Measurements from ENCODE around the gene ARGLU1. TPM values are rescaled to one million over a fixed set of nuclear protein-coding genes. Genes with fewer than 3 reads are reported as not detected.

ARGLU1 gene
- total RNA-seq, 1 experiment from 2014 or later = 66.5 TPM

- H3K9me3 ChIP-seq (ENCODE audit: low read depth, low read length, poor library complexity, severe bottlenecking) = no peaks in the 10 kb centered on the region
- CTCF ChIA-PET = interaction anchor here (1.2 kb wide), 1 partner anchor 1124 kb away, joined by 4 read pairs; no protein-coding TSS in a partner anchor
- no peak overlapping the region for H3K27ac ChIP-seq (ENCODE audit: low read depth, low read length, poor library complexity, severe bottlenecking)
- no peaks in the 10 kb centered on the region for H3K36me3 ChIP-seq (ENCODE audit: insufficient read depth, low read length, poor library complexity, severe bottlenecking)
- POLR2A ChIA-PET (ENCODE audit: low non-redundant PET) = no interaction called here
- peaks cover 50% of the 10 kb centered on the region for H3K27me3 ChIP-seq (replicated peaks; ENCODE audit: insufficient read depth, low read depth, low read length, poor library complexity)
- peaks cover 4% of the 10 kb centered on the region for H3K4me1 ChIP-seq (ENCODE audit: insufficient read depth, low read length, poor library complexity, severe bottlenecking)
- peak; percentile 16 for DNase-seq (ENCODE audit: low spot score)
- no peak for TF ChIP-seq EZH2 (IDR thresholded peaks at IDR 0.05; ENCODE audit: borderline replicate concordance, low read depth, low read length, poor library complexity, severe bottlenecking)
- TF ChIP-seq, protein P1, sequence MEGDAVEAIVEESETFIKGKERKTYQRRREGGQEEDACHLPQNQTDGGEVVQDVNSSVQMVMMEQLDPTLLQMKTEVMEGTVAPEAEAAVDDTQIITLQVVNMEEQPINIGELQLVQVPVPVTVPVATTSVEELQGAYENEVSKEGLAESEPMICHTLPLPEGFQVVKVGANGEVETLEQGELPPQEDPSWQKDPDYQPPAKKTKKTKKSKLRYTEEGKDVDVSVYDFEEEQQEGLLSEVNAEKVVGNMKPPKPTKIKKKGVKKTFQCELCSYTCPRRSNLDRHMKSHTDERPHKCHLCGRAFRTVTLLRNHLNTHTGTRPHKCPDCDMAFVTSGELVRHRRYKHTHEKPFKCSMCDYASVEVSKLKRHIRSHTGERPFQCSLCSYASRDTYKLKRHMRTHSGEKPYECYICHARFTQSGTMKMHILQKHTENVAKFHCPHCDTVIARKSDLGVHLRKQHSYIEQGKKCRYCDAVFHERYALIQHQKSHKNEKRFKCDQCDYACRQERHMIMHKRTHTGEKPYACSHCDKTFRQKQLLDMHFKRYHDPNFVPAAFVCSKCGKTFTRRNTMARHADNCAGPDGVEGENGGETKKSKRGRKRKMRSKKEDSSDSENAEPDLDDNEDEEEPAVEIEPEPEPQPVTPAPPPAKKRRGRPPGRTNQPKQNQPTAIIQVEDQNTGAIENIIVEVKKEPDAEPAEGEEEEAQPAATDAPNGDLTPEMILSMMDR (conservative IDR thresholded peaks at IDR 0.05; ENCODE audit: low read depth, low read length) = no peak
- BruUV-seq (replicated peaks) = no TSS peak
- peak overlapping the region; percentile 51 for H3K4me3 ChIP-seq (ENCODE audit: low read depth, low read length, poor library complexity, severe bottlenecking)
- intact Hi-C loops (cut with micrococcal nuclease; ENCODE audit: unreplicated experiment) = loop anchor here (5.0 to 10.0 kb wide), 6 partner anchors 382 to 1963 kb away; no protein-coding TSS in a partner anchor
Measured at GRCh38 chr13:106534639-106535551, 33.0 kb downstream of the ARGLU1 start.

DNA sequence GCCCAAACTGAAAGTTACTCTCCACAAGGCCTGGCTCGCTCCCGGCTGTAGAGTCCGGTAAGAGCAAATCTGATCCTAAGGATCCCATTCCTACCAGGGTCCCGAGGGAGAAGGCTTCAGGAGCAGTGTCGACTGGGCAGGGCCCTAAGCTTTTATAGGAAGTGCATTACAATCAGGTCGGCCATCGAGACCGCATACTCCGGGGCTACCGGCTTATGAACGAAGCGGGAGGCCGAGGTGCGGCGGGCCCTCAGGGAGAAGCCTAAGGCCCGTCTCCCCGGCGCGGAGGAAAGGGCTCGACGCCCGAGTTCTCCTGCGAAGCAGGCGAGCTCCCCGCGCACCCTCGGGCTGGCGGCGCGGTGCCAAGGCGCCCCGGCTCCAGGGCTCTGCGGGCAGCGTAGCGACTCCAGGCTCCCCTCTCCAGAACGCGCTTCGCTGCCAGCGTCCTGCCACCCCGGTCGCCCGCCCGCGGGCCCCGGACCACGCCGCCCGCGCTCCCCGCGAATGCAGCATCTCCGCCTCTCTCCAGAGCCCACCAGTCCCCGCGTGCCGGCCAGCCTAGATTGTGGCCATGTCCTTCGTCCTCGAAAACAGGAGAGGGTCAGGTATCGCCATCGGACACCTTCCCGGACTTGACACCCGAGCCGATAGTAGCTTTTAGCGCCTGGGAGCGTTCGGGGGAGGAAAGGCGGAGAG is 33.8 kb downstream of the ARGLU1 start:
- no TSS peak for BruUV-seq (replicated peaks)

More for the DNA sequence above, 33.8 kb downstream of the ARGLU1 start:
- ChIA-PET POLR2A (ENCODE audit: low non-redundant PET) (no interaction called here), CTCF (no interaction called here)
- Histone ChIP-seq H3K27ac (ENCODE audit: low read depth, low read length, poor library complexity, severe bottlenecking) (no peak overlapping the region), H3K36me3 (ENCODE audit: insufficient read depth, low read length, poor library complexity, severe bottlenecking) (no peaks in the 10 kb centered on the region), H3K9me3 (ENCODE audit: low read depth, low read length, poor library complexity, severe bottlenecking) (no peaks in the 10 kb centered on the region), H3K4me3 (ENCODE audit: low read depth, low read length, poor library complexity, severe bottlenecking) (no peak overlapping the region), H3K4me1 (ENCODE audit: insufficient read depth, low read length, poor library complexity, severe bottlenecking) (peaks cover 4% of the 10 kb centered on the region), H3K27me3 (replicated peaks; ENCODE audit: insufficient read depth, low read depth, low read length, poor library complexity) (peaks cover 52% of the 10 kb centered on the region)
- no peak for DNase-seq (ENCODE audit: low spot score)
- intact Hi-C loops (cut with micrococcal nuclease; ENCODE audit: unreplicated experiment) = loop anchor here (10.0 kb wide), 3 partner anchors 539 to 1759 kb away; no protein-coding TSS in a partner anchor
- peak; percentile 93 for TF ChIP-seq EZH2 (IDR thresholded peaks at IDR 0.05; ENCODE audit: borderline replicate concordance, low read depth, low read length, poor library complexity, severe bottlenecking)
- TF ChIP-seq, protein P1 (conservative IDR thresholded peaks at IDR 0.05; ENCODE audit: low read depth, low read length) = no peak
